Endothelial cell of umbilical vein (primary cell): ENCODE measurements around the gene PDE4C. TPM values are rescaled to one million over a fixed set of nuclear protein-coding genes. Genes with fewer than 3 reads are reported as not detected.

Source experiments
- BruUV-seq: library from RNA; stranded (reverse); fragments of 400-500 nt; replicated peaks from 2 replicates; lab custom pipeline; 2021; lab: Mats Ljungman, UMichigan
- CTCF ChIA-PET: fragments of 300-600, 350-600 bp; sonication (Branson Sonifier 250); formaldehyde crosslinking; loops from one replicate; lab custom pipeline; 2021; ENCODE audit warnings: antibody characterized with exemption, inconsistent platforms; lab: Charles Lee
- POLR2A ChIA-PET: fragments of 300-600, 350-600 bp; sonication (Branson Sonifier 250); formaldehyde crosslinking; loops from one replicate; lab custom pipeline; 2021; ENCODE audit warnings: antibody characterized with exemption, inconsistent platforms; lab: Charles Lee
- DNase-seq: peaks from one replicate; pipeline ENCODE4 v3.0.0-alpha.2; 2011; ENCODE audit warnings: low read depth, low spot score
- FAIRE-seq: peaks from 2 replicates; lab custom pipeline; 2011; peaks lifted over from hg19 to GRCh38; lab: Jason Lieb, UNC
- H2AFZ ChIP-seq: 2 replicates; pipeline ENCODE4 v1.6.0; 2012; ENCODE audit warnings: low read depth, low read length, control low read depth, inconsistent platforms
- H3K27ac ChIP-seq: 2 replicates; pipeline ENCODE4 v1.5.1; 2011; ENCODE audit warnings: low read depth, mild to moderate bottlenecking, control low read depth, low read length, moderate library complexity; ENCODE audit not compliant: insufficient read depth
- H3K27me3 ChIP-seq, 2 experiments: 2 replicates each; pipeline versions ENCODE4 v1.6.0 to v1.6.1; 2011; ENCODE audit warnings: low read length in 2 of 2, mixed read lengths in 1 of 2; ENCODE audit not compliant: control insufficient read depth in 2 of 2, insufficient read depth in 2 of 2
- H3K36me3 ChIP-seq, 2 experiments: 2 replicates in 1 of 2; 3 replicates in 1 of 2; pipeline ENCODE4 v1.5.1; 2011; ENCODE audit warnings: low read length in 2 of 2, mild to moderate bottlenecking in 1 of 2, moderate library complexity in 1 of 2; ENCODE audit not compliant: control insufficient read depth in 2 of 2, insufficient read depth in 2 of 2; ENCODE audit errors: extremely low read depth in 1 of 2
- H3K4me1 ChIP-seq: 3 replicates; pipeline ENCODE4 v1.5.1; 2011; ENCODE audit warnings: mild to moderate bottlenecking, low read length; ENCODE audit not compliant: control insufficient read depth, insufficient read depth; ENCODE audit errors: extremely low read depth
- H3K4me2 ChIP-seq: 2 replicates; pipeline ENCODE4 v1.6.1; 2011; ENCODE audit warnings: low read length, control low read depth, mixed read lengths; ENCODE audit not compliant: insufficient read depth
- H3K4me3 ChIP-seq, 3 experiments: fragments of 200-600 bp in 1 of 3; sonication (generic), shearing (Covaris generic) in 1 of 3; replicated peaks in 1 of 3; 2 replicates each; pipeline ENCODE4 v1.5.1; 2011 to 2016; ENCODE audit warnings: control low read depth in 3 of 3, low read length in 3 of 3, mild to moderate bottlenecking in 2 of 3, inconsistent platforms in 1 of 3, low read depth in 1 of 3, moderate library complexity in 1 of 3; ENCODE audit not compliant: insufficient read depth in 1 of 3
- H3K79me2 ChIP-seq: 2 replicates; pipeline ENCODE4 v1.6.0; 2012; ENCODE audit warnings: low read length, inconsistent platforms; ENCODE audit not compliant: control insufficient read depth, insufficient read depth
- H3K9ac ChIP-seq: replicated peaks from 2 replicates; pipeline ENCODE3; 2011; ENCODE audit warnings: low read length, control low read depth; ENCODE audit not compliant: insufficient read depth; ENCODE audit errors: extremely low read depth
- H3K9me1 ChIP-seq: replicated peaks from 3 replicates; pipeline ENCODE4 v1.6.0; 2011; ENCODE audit warnings: mild to moderate bottlenecking, low read length; ENCODE audit not compliant: control insufficient read depth, insufficient read depth; ENCODE audit errors: extremely low read depth
- H3K9me3 ChIP-seq: replicated peaks from 2 replicates; pipeline ENCODE4 v1.5.1; 2012; ENCODE audit warnings: low read length, inconsistent platforms; ENCODE audit not compliant: control insufficient read depth, insufficient read depth
- H4K20me1 ChIP-seq: replicated peaks from 2 replicates; pipeline ENCODE3; 2011; ENCODE audit warnings: mild to moderate bottlenecking, low read length; ENCODE audit not compliant: control insufficient read depth, insufficient read depth; ENCODE audit errors: extremely low read depth
- EZH2 ChIP-seq: IDR thresholded peaks from 2 replicates; pipeline ENCODE4 v1.6.1; 2012; ENCODE audit warnings: borderline replicate concordance, low read depth, mild to moderate bottlenecking, moderate library complexity, low read length, inconsistent platforms; ENCODE audit not compliant: severe bottlenecking
- FOS ChIP-seq: IDR thresholded peaks from 2 replicates; pipeline ENCODE4 v1.6.1; 2011; ENCODE audit warnings: mild to moderate bottlenecking, low read length, moderate library complexity, borderline replicate concordance; ENCODE audit not compliant: insufficient read depth
- GATA2 ChIP-seq: IDR thresholded peaks from 2 replicates; pipeline ENCODE4 v1.7.0; 2011; ENCODE audit warnings: low read depth, mild to moderate bottlenecking, moderate library complexity, mixed read lengths, low read length; ENCODE audit not compliant: insufficient read length, insufficient read depth
- JUN ChIP-seq: IDR thresholded peaks from 2 replicates; pipeline ENCODE4 v1.6.1; 2011; ENCODE audit warnings: borderline replicate concordance, low read depth; ENCODE audit not compliant: insufficient read length, insufficient read depth
- MYC ChIP-seq: IDR thresholded peaks from one replicate; pipeline ENCODE4 v1.6.1; 2011; ENCODE audit warnings: mild to moderate bottlenecking, low read depth, low read length
- POLR2A ChIP-seq: IDR thresholded peaks from 2 replicates; pipeline ENCODE4 v1.6.1; 2012; ENCODE audit warnings: low read depth, mild to moderate bottlenecking, control low read depth, low read length
- POLR2AphosphoS5 ChIP-seq: IDR thresholded peaks from 2 replicates; pipeline ENCODE4 v1.6.1; 2012; ENCODE audit warnings: low read depth, mild to moderate bottlenecking, control low read depth, low read length, moderate library complexity; ENCODE audit not compliant: insufficient read depth
- dilution Hi-C: fragments of 300-500 bp; cut with MboI; formaldehyde crosslinking; loops from one replicate; pipeline ENCODE4 v1.15.0; 2019; ENCODE audit warnings: low sequenced_read_pairs; ENCODE audit not compliant: extremely low pct_ligation_motif_present
- intact Hi-C: fragments of 100-400 bp; cut with micrococcal nuclease; formaldehyde crosslinking; loops from one replicate; pipeline ENCODE4 v1.10.0; 2022
- polyA plus RNA-seq, 4 experiments: library from polyadenylated mRNA; depleted of rRNA in 3 of 4; stranded (reverse) in 3 of 4; unstranded in 1 of 4; fragments of >200 nt; gene quantifications; 2 replicates each; pipeline versions ENCODE4 v1.2.1 to v1.2.3, GENCODE V29; 2011 to 2012; ENCODE audit warnings: missing spikeins in 1 of 4
- total RNA-seq: library from RNA; stranded (reverse); gene quantifications from 2 replicates; pipeline ENCODE4 v1.2.3, GENCODE V29; 2021
- TF ChIP-seq, protein P1 (sequence below), 2 donors: IDR thresholded peaks; 1 replicate in 1 of 2; 2 replicates in 1 of 2; pipeline ENCODE4 v1.5.1; 2011; ENCODE audit warnings: low read length in 2 of 2, mild to moderate bottlenecking in 2 of 2, moderate library complexity in 2 of 2, control low read depth in 1 of 2, inconsistent platforms in 1 of 2, low read depth in 1 of 2; ENCODE audit not compliant: insufficient read depth in 1 of 2; ENCODE audit errors: extremely low read depth in 1 of 2
- TF ChIP-seq, protein P2 (sequence below): IDR thresholded peaks from 2 replicates; pipeline ENCODE4 v1.6.1; 2011; ENCODE audit not compliant: insufficient read depth, insufficient read length

Gene PDE4C
- total and polyA plus RNA-seq, 2 donors (not counting 3 experiments of a cell fraction or from before 2014, with no cell fraction given): 0.29 to 0.97 TPM

DNA sequence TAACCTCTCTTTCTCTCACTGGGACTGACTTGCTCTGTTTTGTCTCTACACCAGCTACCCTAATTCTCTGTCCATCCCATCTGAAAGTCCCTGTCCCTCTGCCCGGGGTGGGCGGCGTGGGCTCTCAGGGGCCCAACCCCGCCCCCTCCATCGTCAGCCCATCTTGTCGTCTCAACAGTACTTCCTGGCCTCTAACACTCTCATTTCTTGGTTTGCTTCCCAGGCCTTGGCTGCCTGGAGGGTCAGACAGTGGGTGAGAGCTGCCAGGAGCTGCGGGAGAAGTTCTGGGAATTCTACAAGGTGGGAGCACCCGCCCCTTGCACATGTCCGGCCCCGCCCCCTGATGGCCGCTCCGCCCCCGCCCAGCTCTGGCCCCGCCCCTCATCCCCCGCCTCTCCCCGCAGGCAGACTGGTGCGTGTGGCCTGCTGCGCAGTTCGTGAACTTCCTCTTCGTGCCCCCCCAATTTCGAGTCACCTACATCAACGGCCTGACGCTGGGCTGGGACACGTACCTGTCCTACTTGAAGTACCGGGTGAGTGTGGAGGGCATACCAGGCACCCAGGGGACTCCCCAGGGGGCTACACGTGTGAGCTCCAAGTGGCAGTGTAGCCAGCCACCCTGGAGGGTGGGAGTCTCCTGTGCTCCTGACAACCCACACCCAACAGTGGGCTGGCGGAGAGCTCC lies 31.5 kb downstream of the PDE4C start:
- DNase-seq: peak; percentile 11
- Histone ChIP-seq H4K20me1 (no peaks in the 10 kb centered on the region), H3K27me3 (no peaks in the 10 kb centered on the region), H3K9me3 (no peaks in the 10 kb centered on the region), H3K4me1 (peaks cover 14% of the 10 kb centered on the region), H2AFZ (peak overlapping the region; percentile 33), H3K4me3 (no peak overlapping the region), H3K9me1 (no peaks in the 10 kb centered on the region), H3K9ac (no peak overlapping the region), H3K27ac (no peak overlapping the region), H3K79me2 (no peaks in the 10 kb centered on the region), H3K36me3 (peaks cover 0 to 6% of the 10 kb centered on the region in 2 experiments), H3K4me2 (peak overlapping the region; percentile 75)
- FAIRE-seq: no peak
- TF ChIP-seq, protein P1, sequence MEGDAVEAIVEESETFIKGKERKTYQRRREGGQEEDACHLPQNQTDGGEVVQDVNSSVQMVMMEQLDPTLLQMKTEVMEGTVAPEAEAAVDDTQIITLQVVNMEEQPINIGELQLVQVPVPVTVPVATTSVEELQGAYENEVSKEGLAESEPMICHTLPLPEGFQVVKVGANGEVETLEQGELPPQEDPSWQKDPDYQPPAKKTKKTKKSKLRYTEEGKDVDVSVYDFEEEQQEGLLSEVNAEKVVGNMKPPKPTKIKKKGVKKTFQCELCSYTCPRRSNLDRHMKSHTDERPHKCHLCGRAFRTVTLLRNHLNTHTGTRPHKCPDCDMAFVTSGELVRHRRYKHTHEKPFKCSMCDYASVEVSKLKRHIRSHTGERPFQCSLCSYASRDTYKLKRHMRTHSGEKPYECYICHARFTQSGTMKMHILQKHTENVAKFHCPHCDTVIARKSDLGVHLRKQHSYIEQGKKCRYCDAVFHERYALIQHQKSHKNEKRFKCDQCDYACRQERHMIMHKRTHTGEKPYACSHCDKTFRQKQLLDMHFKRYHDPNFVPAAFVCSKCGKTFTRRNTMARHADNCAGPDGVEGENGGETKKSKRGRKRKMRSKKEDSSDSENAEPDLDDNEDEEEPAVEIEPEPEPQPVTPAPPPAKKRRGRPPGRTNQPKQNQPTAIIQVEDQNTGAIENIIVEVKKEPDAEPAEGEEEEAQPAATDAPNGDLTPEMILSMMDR (IDR thresholded peaks at IDR 0.05; ENCODE audit: extremely low read depth in 1 of 2, insufficient read depth in 1 of 2, low read depth in 1 of 2, low read length in 2 of 2): no peak
- TF ChIP-seq, protein P2, sequence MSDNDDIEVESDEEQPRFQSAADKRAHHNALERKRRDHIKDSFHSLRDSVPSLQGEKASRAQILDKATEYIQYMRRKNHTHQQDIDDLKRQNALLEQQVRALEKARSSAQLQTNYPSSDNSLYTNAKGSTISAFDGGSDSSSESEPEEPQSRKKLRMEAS: no peak
- no peak for TF ChIP-seq JUN
- TF ChIP-seq MYC: no peak
- TF ChIP-seq POLR2AphosphoS5: no peak
- no peak for TF ChIP-seq EZH2
- TF ChIP-seq FOS: no peak
- TF ChIP-seq POLR2A: no peak
- TF ChIP-seq GATA2: no peak
- intact Hi-C loops (no loop called here), dilution Hi-C loops (no loop called here)
- BruUV-seq: no TSS peak
- CTCF ChIA-PET: interaction anchor here (0.8 to 2.1 kb wide), 6 partner anchors 11 to 134 kb away, joined by 3 to 7 read pairs (median 4); no protein-coding TSS in a partner anchor
- POLR2A ChIA-PET: no interaction called here
